Stimulated activated CD8-positive, alpha-beta memory T cell treated with anti-CD3 and anti-CD28 coated beads, Interleukin-2, amount 100 ng/mL, for 1 hour (primary cell): ENCODE measurements around the gene MAP10.
A peak's percentile ranks its signal among the peaks of the same experiment; 100 is the strongest.
"Not testable (repeated sequence)": the region's sequence is repeated elsewhere in the genome, so short reads cannot be mapped to it uniquely, and the experiment has no call there.

ENCODE experiments used
- DNase-seq, 2 donors: peaks; one replicate each; pipeline ENCODE4 v3.0.0-alpha.2; 2020; ENCODE audit warnings: low read depth in 2 of 2

MAP10 gene

GRCh38 chr1:232805269-232806185, at the start of gene MAP10:
Gene MAP10, plus strand, starts transcription at chr1:232805416. Its CDS starts 34 bp downstream, at chr1:232805450.
- DNase-seq, result peak; percentile 28 to 43

GRCh38 chr1:232764458-232765251, 40.6 kb upstream of the MAP10 start:
- no peak for DNase-seq

GRCh38 chr1:232765542-232765941, 39.7 kb upstream of the MAP10 start:
- DNase-seq, result no peak

GRCh38 chr1:232766241-232766890, 38.9 kb upstream of the MAP10 start:
- DNase-seq, result no peak

GRCh38 chr1:232766904-232767303, 38.3 kb upstream of the MAP10 start:
- DNase-seq, result no peak

GRCh38 chr1:232767305-232768074, 37.7 kb upstream of the MAP10 start:
- no peak for DNase-seq

GRCh38 chr1:232768793-232769192, 36.4 kb upstream of the MAP10 start:
- DNase-seq, result no peak

GRCh38 chr1:232769733-232770132, 35.5 kb upstream of the MAP10 start:
- no peak for DNase-seq

- DNase-seq, result no peak
These were observed 31.5 kb upstream of the MAP10 start for GRCh38 chr1:232773752-232774151.

GRCh38 chr1:232776526-232777106, 28.6 kb upstream of the MAP10 start:
- no peak for DNase-seq

GRCh38 chr1:232780354-232780753, 24.9 kb upstream of the MAP10 start:
- DNase-seq, result no peak

GRCh38 chr1:232784794-232785193, 20.4 kb upstream of the MAP10 start:
- DNase-seq, result no peak

GRCh38 chr1:232785630-232786029, 19.6 kb upstream of the MAP10 start:
- DNase-seq, result not testable (repeated sequence)

GRCh38 chr1:232786845-232787455, 18.3 kb upstream of the MAP10 start:
- no peak for DNase-seq

GRCh38 chr1:232788235-232788872, 16.9 kb upstream of the MAP10 start:
- no peak for DNase-seq

- DNase-seq, result no peak
These were observed 15.6 kb upstream of the MAP10 start for GRCh38 chr1:232789651-232790050.

GRCh38 chr1:232792949-232793348, 12.3 kb upstream of the MAP10 start:
- no peak for DNase-seq

- DNase-seq, result no peak
These were observed 11.3 kb upstream of the MAP10 start for GRCh38 chr1:232793944-232794343.

- DNase-seq, result no peak
These were observed 9.6 kb upstream of the MAP10 start for GRCh38 chr1:232795497-232796053.
